HG03571 (cell line): ENCODE data around the gene NECTIN2.

Experiments
- ATAC-seq: cut with Tn5 transposase; IDR thresholded peaks from one replicate; pipeline ENCODE4 v1.9.1; 2021; ENCODE audit not compliant: unreplicated experiment

Gene NECTIN2

DNA sequence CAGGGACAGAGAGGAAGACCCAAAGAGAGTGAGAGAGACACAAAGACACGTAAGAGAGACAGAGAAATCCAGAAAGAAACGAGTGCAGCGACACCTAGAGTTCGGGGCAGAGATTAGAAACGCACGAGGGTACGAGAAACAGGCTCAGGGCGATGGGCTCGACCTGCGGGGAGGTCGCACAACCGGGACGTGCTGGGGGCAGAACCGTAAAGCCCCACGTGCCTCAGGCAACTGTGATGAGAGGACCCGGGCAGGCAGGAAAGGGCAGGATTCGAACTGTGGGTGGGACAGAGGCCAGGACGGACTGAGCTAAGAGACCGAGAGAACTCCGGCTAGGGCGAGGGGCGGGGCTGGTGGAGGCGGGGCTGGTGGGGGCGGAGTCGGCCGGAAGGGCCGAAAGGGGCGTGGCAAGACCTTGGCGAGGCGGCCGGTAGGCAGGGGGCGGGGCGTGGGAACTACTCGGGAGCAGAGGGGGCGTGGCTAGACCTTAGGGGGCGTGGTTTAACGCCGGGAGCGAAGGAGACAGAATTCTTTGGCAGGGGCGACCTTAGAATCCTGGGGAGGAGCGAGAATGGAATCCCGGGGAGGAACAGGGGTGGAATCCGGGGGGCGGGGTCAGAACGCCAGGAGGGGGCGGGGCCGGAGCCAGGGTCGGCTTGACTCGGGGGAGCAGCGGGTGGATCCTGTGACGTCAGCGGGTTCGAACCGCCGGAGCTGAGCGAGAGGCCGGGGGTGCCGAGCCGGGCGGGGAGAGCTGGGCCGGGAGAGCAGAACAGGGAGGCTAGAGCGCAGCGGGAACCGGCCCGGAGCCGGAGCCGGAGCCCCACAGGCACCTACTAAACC is at the start of gene NECTIN2:
TSS of gene NECTIN2 (plus strand) at position 686 of the 843 bp plus-strand sequence. CDS start 229 bp downstream, outside the sequence.
- ATAC-seq, result no peak

DNA sequence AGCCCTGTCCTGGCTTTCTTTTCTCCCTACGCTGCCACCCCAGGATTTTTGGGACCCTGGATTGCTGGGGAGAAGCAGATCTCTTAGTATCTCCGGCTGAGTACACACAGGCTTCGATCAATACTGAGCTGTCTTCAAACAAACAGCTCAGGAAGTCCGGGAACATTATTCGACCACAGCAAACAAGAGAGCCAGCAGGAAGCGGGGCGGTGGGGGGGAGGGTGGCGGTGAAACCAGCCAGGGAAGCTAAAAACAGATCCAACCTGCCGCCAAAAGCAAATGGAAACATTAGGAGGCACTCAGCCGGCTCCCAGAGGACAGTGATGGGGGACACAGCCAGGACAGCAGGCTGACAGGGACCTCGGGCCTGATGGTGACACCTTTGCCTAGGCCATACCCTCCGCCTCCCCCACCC is 49.4 kb upstream of the NECTIN2 start:
- no peak for ATAC-seq

DNA sequence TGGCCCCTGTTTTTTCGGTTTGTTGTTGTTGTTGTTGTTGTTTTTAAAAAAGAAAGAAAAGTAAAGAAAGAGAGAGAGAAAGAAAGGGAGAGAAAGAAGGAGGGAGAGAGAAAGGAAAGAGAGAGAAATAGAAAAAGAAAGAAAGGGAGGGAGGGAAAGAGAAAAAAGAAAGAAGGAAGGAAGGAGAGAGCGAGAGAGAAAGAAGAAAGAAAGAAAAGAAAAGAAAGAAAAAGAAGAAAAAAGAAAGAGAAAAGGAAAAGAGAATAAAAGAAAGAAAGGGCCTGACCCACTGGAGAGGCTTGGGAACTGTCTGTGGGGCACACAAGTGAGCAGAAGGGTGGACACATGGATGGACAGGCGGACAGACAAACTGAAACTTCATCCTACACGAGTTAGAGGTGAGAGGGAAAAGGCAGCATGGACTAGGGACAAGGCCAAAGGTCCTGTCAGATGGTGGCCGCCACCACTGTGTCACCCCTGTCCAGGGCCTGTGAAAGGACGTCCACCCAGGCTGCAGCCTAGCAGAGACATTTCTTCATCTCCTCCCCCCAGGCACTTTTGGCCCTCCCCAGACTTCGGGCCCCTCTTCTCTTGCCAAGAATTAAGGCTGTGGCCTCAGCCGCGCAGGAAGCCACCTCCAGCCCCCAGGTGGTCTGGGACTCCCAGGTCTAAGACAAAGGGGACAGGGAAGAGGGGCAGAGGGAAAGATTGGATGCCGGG is 46.3 kb upstream of the NECTIN2 start:
- no peak for ATAC-seq

DNA sequence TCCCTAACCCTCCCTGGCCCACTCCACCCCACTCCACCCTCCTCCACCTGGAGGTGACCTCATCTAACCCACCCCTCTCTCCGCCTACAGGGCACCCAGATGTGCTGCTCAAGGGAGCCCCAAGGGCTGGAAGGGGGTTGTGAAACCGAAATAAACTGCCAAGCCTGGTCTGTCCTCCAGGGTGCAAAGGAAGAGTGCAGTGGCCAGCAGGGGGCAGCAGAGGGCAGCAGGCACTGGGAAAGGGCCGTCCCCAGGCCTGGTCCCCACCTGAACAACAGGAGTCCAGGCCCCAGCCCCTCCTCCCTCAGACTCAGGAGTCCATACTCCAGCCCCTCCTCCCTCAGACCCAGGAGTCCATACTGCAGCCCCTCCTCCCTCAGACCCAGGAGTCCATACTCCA is 45.6 kb upstream of the NECTIN2 start:
- no peak for ATAC-seq

DNA sequence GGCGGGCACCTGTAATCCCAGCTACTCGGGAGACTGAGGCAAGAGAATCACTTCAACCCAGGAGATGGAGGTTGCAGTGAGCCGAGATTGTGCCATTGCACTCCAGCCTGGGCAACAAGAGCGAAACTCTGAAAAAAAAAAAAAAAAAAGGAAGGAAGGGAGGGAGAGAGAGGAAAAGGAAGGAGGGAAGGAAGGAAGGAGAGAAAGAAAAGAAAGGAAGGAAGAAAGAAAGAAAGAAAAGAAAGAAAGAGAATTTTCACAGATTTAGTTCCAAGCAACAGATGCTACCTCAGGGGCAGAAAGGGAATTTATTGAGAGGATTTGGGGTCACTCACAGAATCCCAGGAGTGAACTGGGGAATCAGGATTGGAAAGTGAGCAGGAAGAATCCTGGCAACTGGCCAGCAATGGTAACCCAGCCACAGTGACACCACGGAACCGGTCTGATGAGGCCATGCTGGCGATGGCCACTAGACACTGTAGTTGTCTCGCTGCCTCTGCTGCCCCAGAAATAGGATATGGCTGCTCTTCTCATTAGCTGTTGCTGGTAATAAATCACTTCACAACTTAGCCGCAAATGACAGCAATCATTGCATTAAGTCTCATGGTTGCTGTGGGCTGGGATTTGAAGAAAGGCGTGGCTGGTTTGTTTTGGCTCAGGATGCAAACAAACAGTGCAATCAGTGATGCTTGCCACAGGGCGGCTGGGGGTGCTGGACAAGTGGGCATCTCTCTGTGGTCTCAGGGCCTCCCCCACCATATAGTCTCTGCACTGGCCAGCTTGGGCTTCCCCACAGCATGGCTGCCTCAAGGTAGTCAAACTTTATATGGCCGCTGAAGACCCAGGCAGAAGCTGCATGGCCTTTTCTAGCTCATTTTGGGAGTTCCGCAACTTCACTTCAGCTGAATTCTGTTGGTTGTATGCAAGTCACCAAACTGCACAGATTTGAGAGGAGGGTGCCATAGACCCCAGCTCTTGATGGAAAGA is 42.4 kb upstream of the NECTIN2 start:
- no peak for ATAC-seq

DNA sequence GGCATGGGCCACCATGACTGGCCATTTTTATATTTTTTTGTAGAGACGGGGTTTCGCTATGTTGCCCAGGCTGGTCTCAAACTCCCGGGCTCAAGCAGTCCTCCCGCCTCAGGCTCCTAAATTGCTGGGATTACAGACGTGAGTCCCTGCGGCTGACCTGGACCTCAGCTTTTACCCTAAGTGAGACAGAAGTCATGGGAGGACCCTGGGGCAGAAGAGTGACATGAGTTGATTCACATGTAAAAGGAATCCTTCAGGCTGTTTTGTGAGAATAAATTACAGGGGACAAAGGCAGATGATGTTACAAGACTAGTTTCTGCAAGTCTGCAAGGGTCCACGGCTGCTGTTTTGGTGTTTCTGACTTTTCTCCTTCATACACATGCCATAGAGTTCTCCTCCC is 39.8 kb upstream of the NECTIN2 start:
- ATAC-seq, result no peak

DNA sequence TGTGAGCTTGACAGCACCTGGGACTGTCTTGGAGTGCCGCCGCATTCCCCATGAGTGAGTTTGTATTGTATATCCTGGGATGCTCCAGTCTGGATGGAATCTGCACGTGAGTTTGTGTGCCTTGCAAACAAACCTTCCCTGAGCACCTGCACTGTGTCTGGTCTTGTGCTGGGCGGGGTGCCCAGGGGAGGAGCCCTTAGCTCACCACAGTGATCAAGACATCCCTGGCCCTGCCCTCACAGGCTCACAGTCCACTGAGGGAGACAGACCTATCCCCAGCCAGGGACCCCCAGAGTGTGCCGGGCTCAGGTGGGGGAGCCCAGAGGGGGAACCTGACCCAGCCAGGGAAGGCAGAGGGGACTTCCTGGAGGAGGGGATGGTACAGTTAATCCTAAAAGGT is 38.9 kb upstream of the NECTIN2 start:
- ATAC-seq, result no peak

DNA sequence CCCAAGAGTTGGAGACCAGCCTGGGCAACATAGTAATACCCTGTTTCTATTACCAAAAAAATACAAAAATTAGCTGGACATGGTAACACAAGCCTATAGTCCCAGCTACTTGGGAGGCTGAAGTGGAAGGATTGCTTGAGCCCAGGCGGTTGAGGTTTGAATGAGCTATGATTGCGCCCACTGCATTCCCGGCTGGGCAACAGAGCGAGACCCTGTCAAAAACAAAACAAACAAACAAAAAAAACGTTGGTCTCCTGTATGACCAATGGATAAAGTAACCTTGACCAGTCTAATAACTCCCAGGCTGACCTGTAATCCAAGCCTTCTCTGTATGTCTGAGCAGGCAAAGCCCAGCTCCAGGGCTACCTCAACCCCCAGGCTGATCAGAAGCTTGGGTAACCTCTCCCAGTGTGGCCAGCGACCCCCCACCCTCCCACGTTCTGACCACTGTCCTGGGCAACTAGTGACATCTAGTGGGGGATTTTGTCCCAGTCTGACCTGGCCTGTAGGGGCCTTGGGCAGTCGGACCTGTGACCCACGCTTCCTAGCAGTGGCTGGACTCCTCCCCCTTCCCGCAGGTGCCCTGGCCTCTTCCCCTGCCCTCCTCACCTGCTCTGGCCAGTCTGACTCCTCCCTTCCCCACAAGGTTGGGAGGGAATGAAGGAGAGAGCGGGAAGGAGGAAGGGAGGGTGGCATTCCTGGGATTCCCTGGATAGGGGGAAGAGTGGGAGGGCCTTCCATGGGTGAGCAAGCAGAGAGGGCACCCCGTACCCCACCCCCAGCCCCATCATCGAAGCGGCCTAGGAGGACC is 38.2 kb upstream of the NECTIN2 start:
- no peak for ATAC-seq

DNA sequence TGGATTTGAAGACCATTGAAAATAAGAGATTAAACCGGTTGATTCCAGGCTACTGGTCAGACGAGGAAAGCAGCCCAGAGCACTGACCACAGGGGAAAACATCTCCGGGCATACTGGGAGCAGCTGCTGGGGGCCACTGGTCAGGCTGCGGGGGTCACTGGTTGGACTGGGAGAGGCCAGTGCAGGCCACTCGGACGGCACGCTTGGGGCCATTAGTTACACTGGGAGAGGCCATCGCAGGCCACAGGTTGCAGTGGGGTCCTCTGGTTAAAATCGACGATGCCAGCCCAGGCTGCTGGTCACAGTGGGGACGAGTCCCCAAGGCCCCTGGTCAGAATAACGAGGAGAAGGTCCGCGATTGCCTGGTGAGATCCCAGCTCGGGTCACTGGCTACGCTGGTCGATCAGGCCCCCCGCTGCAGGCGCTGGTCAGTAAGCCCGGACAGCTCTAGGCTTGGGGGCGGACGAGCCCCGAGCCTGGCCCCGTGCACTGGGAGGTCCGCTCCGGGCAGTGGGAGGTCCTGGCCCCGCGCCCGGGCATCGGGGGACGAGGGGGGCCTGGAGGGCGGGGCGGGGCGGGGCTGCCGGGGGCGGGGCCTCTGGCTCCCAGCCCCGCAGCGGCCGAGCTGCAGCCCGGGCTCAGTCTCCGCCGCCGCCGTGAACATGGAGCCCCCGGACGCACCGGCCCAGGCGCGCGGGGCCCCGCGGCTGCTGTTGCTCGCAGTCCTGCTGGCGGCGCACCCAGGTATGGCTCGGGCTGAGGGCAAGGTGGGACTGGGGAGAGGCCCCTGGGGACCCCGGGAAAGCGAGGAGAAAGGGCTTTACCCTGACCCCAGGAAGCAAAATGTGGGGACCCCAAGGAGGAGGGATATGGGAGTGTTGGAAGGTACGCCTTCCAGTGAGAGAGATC is 37.4 kb upstream of the NECTIN2 start, which contains the start of gene BCAM:
TSS of gene BCAM (plus strand) at position 641 of the 909 bp plus-strand sequence. CDS start at position 663, 22 bp downstream.
- ATAC-seq, result no peak

DNA sequence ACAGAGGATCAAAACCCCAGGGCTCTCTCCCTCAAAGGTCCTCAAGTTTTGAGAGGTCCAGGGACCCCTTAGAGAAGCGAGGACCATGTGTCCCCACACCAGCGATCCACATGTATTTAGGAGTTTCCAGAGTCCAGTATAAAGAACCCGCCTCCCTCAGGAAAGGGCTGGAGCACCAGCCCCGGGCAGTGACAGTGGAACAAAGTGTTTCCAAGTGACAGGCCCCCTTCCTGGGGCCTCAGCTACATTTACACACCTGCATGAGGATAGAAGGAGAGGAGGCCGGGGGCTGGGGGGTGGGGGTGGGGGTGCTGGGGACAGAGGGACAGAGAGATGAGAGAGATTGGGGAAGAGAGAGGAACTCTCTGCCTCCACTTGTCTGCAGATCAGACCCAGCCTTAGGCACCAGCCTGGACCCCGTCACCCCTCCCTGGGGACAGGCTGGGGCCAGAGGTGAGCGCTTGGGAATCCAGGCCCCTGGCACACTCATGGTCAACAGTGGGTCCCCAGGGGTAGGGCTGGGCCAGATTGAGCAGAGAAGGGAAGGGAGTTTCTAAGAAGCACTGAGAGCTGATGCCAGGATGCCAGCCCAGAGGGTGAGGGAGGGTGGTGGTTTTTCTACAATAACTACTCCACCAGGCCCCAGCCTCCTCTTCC is 36.4 kb upstream of the NECTIN2 start:
- ATAC-seq, result no peak

DNA sequence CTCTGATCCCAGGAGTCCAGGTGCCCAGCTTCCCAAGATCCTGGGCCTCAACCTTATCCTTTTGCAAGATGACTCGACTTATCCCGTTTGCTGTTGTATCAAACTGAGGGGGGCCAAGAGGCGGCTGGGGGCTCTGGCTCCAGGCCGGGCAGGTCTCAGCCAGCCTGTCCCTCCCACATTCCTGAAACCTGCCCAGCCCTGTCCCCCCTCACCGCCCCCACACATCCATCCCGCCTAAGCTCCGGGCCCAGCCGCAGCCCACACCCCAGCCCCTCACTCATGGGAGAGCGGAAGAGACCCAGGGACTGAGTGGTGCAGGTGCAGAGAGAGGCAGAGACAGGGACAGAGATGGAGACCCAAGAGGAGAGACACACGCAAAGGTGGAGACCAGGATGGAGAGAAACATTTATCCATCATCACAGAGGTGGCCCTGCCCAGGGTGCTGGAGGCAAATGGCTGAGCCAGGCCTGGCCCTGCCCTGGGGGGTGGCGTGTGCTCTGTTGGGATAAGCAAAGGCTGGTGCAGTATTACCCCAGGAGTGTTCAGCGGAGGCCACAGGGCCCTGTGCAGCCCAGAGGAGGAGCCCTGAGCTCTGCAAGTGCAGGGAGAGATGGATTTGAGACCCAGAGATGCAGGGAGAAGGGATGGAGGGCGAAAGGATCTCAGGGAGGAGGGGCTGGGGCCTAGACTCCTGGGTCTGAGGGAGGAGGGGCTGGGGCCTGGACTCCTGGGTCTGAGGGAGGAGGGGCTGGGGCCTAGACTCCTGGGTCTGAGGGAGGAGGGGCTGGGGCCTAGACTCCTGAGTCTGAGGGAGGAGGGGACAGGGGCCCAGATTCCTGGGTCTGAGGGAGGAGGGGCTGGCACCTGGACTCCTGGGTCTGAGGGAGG is 35.6 kb upstream of the NECTIN2 start:
- ATAC-seq, result no peak

DNA sequence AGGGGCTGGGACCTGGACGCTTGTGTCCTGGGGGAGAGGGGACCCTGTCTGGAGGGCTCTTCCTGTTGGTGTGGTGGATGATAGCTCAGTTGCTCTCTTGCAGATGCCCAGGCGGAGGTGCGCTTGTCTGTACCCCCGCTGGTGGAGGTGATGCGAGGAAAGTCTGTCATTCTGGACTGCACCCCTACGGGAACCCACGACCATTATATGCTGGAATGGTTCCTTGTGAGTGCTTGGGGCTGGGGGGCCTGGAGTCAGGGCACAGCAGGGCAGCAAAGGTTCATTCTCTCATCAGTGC is 35.0 kb upstream of the NECTIN2 start:
- ATAC-seq, result no peak

DNA sequence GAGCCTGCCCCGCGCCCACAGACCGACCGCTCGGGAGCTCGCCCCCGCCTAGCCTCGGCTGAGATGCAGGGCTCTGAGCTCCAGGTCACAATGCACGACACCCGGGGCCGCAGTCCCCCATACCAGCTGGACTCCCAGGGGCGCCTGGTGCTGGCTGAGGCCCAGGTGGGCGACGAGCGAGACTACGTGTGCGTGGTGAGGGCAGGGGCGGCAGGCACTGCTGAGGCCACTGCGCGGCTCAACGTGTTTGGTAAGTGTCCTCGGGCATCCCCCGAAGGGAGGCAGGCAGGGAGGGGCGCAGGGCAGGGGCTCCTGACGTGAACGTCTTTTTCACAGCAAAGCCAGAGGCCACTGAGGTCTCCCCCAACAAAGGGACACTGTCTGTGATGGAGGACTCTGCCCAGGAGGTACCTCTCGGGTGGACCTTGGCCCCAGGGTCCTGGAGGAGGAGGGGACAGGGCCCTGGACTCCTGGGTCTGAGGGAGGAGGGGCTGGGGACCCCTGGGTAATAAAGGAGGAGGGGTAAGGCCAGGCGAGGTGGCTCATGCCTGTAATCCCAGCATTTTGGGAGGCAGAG is 33.9 kb upstream of the NECTIN2 start:
- no peak for ATAC-seq

DNA sequence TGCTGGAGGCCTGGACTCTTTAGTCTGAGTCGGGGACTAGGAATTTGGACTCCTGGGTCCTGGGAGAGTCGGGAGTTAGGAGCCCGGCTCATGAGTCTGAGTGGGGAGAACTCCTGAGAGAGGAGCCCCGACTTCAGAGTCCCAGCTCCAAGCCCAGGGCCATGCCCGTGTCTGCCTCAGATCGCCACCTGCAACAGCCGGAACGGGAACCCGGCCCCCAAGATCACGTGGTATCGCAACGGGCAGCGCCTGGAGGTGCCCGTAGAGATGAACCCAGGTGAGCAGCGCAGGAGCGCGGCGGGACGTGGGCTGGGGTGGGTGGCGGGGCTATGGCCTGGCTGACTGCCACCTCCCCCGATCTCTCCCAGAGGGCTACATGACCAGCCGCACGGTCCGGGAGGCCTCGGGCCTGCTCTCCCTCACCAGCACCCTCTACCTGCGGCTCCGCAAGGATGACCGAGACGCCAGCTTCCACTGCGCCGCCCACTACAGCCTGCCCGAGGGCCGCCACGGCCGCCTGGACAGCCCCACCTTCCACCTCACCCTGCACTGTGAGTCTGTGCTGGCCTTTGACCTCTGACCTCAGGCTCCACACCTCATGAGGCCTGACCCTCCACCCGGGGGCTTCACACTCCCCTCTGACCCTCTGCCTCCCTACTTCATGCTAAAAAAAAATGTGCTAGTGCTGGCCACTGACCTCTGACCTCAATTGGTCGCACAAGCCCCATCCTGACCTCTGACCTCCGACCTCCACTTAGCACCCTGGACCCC is 32.8 kb upstream of the NECTIN2 start:
- ATAC-seq, result no peak

DNA sequence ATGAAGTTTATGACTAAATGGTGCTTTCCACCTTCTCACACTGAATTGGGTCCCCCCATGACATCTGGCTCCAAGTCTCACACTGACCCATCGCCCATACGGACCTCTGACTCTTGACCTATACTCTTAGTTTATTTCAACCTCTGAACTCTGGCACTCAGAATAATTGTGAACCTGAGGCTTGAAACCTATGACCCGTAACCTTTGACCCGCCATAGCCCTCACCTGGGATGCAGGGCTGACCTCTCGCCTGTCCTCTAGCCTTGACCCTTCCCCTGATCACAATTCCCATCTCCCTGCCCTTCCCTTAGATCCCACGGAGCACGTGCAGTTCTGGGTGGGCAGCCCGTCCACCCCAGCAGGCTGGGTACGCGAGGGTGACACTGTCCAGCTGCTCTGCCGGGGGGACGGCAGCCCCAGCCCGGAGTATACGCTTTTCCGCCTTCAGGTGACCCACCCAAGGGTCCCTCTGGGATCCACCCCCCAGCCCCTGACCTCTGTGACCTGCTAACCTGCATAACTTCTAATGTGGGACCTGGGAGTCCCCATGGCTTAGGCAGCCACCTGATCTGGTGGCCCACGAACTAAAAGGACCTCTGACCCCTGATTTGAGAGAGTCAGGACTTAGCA is 32.1 kb upstream of the NECTIN2 start:
- no peak for ATAC-seq

DNA sequence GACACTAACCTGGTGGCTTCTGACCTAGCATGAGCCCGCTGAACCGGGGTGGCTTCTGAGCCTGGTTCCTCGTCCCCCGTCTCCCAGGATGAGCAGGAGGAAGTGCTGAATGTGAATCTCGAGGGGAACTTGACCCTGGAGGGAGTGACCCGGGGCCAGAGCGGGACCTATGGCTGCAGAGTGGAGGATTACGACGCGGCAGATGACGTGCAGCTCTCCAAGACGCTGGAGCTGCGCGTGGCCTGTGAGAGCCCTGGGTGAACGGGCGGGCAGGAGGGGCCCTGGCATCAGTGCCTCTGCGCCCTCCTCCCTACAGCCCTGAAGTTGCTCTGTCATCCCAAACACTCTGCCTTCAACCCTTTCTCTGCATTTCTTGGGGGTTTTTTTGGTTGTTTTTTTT is 31.6 kb upstream of the NECTIN2 start:
- no peak for ATAC-seq
